Glomerular endothelial cell (primary cell): ENCODE measurements around the gene NFIL3. TPM values are rescaled to one million over a fixed set of nuclear protein-coding genes. Genes with fewer than 3 reads are reported as not detected.
"Not testable (repeated sequence)": the region's sequence is repeated elsewhere in the genome, so short reads cannot be mapped to it uniquely, and the experiment has no call there.

ENCODE experiments used
- DNase-seq: peaks from one replicate; pipeline ENCODE4 v3.0.0-alpha.2; 2011; ENCODE audit warnings: low read depth, low spot score; ENCODE audit errors: extremely low read depth
- total RNA-seq: library from RNA; depleted of rRNA; stranded (reverse); fragments of >200 nt; gene quantifications from 2 replicates; pipeline ENCODE4 v1.2.3, GENCODE V29; 2015

Gene NFIL3, protein sequence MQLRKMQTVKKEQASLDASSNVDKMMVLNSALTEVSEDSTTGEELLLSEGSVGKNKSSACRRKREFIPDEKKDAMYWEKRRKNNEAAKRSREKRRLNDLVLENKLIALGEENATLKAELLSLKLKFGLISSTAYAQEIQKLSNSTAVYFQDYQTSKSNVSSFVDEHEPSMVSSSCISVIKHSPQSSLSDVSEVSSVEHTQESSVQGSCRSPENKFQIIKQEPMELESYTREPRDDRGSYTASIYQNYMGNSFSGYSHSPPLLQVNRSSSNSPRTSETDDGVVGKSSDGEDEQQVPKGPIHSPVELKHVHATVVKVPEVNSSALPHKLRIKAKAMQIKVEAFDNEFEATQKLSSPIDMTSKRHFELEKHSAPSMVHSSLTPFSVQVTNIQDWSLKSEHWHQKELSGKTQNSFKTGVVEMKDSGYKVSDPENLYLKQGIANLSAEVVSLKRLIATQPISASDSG
- 8.6 and 10.8 TPM in 2 replicates for total RNA-seq

GRCh38 chr9:91423785-91424402 is at the start of gene NFIL3:
TSS of gene NFIL3 (minus strand) at chr9:91423832. CDS start at chr9:91410734, 13,098 bp downstream.
- no peak for DNase-seq

GRCh38 chr9:91471524-91471923 is 47.9 kb upstream of the NFIL3 start:
- DNase-seq = not testable (repeated sequence)

GRCh38 chr9:91465420-91465819 is 41.8 kb upstream of the NFIL3 start:
- DNase-seq = no peak

DNA sequence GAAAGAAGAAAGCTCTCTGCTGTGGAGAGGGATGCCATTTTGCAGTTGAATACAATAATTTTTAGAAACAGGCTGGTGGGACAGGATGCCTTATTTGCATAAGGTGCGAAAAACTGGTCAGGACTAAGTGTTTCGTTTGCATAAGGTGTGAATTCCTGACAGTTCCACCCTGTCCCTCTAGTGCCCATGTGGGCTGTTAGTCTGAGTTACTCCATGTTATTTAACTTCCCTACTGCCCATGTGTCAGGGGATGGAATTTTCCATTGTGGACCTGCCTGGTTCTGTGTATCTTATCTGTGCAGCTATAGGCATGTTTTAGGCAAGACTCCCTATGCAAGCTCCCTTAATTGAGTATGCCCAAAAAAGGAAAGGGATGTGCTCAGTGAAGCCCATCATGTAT is 35.3 kb upstream of the NFIL3 start:
- no peak for DNase-seq

DNA sequence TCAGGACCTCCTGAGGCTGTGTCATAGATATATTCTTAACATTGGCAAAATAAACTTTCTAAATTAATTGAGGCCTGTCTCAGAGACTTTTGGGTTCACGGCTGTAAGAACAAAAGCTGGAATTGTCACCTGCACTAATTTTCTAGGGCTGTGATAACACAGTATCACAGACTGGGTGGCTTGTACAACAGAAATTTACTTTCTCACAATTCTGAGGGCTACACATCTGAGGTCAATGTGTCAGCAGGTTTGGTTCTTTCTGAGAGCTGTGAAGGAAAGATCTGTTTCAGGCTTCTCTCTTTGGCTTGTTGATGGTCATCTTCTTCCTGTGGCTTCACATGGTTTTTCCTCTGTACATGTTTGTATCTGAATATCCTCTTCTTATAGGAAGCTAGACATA is 29.2 kb upstream of the NFIL3 start:
- no peak for DNase-seq

- DNase-seq = no peak
These were observed 28.0 kb upstream of the NFIL3 start for GRCh38 chr9:91451431-91452270.

DNA sequence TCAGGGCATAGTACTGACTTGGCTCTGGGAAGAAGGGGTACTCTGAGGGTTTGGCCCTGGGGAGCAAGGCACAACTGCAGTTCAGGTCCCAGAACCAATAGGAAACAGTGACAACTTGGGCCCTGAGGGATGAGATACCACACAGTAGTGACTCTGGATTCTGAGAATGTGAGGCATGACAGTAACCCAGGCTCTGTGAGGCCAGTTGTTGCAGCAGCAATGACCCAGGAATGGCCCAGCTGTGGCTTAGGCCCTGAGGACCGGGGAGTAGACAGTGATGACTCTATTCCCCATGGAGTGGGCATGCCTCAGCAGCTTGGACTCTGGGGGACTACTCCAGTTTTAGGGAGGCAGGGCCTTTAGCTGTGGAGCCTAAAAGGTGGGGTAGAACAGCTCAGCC is 21.5 kb upstream of the NFIL3 start:
- DNase-seq = no peak

- DNase-seq = no peak
These were observed 20.4 kb upstream of the NFIL3 start for GRCh38 chr9:91443994-91444392.

DNA sequence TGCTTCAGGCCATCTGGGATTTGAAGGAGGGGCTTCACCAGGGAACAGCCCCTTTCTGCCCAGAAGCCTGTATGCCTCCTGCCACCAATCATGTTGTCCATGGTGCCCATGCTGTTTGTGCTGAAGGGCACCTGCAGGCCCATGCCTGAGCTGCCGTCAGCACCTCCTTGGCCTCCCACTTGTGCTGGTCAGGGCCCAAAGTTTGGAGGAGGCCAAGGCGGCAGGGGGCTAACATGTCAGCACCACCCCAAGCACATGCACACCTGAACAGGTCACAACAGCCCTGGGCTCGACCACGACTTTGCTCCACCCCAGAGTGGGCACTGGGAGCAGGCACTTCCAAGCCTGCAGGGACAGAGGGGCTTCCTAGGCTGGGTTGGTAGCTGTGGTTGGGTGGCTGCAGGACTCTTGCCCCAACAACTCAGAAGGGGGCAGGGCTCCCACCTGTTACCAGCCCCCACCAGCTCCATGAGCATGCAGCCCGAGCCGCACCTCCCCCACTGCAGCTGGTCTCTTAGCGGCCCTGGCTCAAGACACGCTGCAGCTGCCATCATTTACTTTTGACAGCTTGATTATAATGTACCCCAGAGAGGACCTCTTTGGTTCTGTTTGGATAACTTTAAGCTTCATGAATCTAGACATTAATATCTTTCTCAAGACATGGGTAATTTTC is 19.8 kb upstream of the NFIL3 start:
- no peak for DNase-seq

DNA sequence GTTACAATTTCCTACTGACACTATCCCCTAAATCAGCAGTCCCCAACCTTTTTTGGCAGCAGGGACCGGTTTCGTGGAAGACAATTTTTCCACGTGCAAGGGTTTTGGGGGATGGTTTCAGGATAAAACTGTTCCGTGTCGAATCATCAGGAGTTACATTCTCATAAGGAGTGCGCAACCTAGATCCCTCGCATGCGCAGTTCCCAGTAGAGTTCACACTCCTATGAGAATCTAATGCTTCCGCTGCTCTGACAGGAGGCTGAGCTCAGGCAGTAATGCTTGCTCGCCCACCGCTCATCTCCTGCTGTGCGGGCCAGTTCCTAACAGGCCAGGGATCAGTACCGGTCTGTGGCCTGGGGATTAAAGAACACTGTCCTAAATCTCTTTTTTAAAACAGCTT is 13.2 kb upstream of the NFIL3 start:
- DNase-seq = no peak

DNA sequence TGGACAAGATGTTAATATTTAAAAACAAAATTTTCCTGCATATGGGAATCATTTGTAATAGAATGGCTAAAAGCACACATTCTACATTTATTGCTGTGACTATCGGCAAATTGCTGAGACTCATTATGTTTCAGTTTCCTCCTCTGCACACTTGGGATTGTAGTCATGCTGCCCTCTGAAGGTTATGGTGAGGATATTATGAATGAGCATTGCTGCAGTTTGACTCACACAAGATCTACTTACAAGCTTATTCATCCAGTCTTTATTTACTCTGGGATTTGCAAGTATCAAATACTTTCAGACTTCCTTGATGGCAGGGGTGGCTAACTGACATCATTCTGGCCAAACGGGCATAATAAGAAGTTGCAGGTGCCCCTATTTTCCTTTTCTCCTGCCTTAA is 9.5 kb upstream of the NFIL3 start:
- DNase-seq = no peak

DNA sequence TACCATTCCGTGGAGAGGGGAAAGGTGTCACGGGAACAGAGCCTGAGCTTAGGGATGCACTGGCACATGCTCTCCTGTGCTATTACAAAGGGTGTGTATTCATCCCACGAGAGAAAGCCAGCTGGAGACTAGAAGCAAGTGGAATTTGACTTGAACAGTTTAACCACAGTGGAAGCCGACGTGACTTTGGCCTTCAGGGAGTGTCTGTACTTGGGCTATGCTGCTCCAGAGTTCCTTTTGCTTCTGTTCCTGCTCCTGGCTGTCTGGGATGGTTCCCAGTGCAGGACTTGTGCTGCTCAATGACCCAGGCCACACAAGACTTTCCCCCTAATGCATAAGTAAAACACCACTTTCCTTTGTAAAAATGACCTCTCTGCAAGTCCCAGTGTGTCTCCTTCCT is 7.9 kb upstream of the NFIL3 start:
- no peak for DNase-seq

DNA sequence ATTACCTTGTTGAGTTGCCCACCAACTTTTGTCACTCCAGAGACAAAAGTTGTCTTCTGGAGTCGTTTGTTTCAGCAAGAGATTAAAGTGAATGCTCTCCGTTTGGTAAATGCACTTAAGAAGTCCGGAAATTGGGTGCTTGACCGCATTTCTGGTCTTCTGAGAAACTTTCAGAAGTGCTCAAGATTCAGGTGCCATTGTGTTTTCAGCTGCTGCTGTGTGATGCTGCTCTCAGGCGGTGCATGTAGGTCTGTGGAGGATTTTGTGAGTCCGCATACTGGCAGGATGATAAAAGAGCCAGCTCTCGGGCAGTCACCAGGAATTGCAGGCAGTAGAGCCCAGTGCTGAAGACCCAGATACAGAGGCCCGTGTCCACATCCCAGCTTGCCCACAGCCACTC is 5.9 kb upstream of the NFIL3 start:
- DNase-seq = no peak

DNA sequence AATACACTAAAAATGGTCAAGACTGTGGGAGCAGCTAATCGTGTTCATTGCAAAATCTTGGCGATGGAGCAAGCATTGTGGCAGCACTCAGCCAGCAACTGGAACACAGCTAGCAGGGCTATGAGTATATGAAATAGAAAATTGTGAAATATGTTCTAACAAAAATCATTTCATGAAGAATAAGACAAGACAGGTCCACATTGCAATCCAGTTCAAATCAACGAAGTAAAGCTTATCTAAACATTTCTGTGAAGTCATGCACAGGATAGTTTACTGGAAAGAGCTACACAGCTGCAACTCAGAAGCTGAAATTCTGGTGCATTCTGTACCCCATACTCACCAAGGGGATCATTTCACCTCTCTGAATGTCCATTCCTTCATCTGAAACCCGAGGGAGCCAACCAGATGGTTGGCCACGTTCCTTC is 5.3 kb upstream of the NFIL3 start:
- no peak for DNase-seq

GRCh38 chr9:91428436-91428835 is 4.8 kb upstream of the NFIL3 start:
- no peak for DNase-seq

DNA sequence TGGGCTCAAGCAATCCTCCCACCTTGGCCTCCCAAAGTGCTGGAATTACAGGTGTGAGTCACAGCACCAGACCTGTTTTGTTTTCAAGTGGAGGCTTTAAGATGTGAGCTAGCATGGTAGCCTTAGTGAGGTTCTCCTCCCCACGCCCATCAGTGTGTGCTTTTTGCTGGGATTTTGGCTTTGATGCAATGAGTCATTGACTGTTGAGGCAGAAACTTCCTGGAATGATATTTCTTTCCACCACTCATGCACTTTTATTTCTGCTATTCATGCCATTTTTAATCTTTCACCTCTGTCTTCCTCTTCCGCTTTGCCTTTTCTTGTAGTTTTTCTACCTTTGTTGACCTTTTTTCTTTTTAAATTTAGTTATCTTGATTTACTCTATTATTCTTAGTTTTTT is 4.2 kb upstream of the NFIL3 start:
- DNase-seq = no peak

DNA sequence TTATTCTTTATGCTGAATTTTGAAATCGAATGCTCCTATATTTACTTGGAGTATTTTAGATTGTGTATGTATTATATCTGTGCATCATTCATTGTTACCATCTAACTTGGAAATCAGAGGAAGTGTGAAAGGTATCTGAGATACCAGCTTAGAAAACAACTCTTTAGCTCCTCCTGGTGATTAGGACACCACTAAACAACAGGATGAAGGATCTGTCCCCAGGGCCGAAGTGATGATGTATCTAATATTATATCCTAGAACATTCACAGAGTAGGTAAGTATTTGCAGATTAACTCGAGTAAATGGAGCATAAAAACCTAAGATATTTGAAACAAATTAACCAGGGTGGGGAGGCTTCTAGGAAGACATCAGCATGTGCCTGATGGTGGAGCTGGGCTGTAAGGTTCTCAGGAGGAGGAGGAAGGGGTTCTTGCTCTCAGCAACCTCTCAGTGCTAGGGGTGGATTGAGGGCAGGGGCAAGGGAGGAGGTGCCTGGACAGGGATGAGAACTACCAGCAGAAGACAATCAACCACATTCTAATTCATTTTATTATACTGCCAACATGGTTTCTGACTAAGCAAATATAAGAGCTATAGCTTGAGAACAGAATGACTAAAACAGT is 2.6 kb upstream of the NFIL3 start:
- no peak for DNase-seq

DNA sequence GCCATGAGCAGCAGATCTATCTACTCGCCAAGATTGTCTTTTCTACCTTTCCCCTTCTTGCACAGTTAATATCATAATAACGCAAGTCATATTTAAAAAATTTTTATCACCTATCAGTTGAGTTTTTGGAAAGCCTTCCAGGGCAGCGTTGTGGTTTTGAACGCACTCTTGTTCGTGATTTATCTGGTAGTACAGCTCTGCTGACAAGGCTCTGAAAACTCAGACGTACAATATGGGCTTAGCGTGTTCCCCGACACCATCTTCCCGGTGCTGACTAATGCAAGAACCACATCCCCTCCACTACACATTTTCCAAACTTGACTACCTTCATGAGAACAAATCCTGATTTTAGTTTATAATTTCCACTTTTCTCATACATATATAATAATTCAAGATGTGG is 1.6 kb upstream of the NFIL3 start:
- no peak for DNase-seq

- DNase-seq = no peak
These were observed 958 bp upstream of the NFIL3 start for GRCh38 chr9:91424403-91425176.
